DOHH2 (cell line): ENCODE data around the gene MYCT1.

ENCODE experiments used
- H3F3A ChIP-seq: fragments of 200-600 bp; sonication (generic), shearing (Covaris generic); 2 replicates; pipeline ENCODE4 v1.6.0; 2016; ENCODE audit warnings: antibody characterized with exemption, mild to moderate bottlenecking; ENCODE audit not compliant: control insufficient read depth, insufficient read depth
- H3K27ac ChIP-seq: fragments of 200-600 bp; sonication (generic); 2 replicates; pipeline ENCODE4 v1.5.1; 2014; ENCODE audit warnings: low read depth, mild to moderate bottlenecking, low read length, moderate library complexity
- H3K27me3 ChIP-seq: fragments of 200-600 bp; sonication (generic); 2 replicates; pipeline ENCODE4 v1.6.1; 2014; ENCODE audit warnings: mild to moderate bottlenecking, low read length, mixed read lengths; ENCODE audit not compliant: control insufficient read depth
- H3K36me3 ChIP-seq: fragments of 200-600 bp; sonication (generic); 2 replicates; pipeline ENCODE4 v1.6.1; 2014; ENCODE audit warnings: mild to moderate bottlenecking, low read length, moderate library complexity, mixed read lengths; ENCODE audit not compliant: control insufficient read depth
- H3K4me1 ChIP-seq: fragments of 200-600 bp; sonication (generic); 2 replicates; pipeline ENCODE4 v1.6.1; 2014; ENCODE audit warnings: mild to moderate bottlenecking, low read length, mixed read lengths; ENCODE audit not compliant: control insufficient read depth
- H3K4me2 ChIP-seq: fragments of 200-600 bp; sonication (generic); 2 replicates; pipeline ENCODE4 v1.6.0; 2014; ENCODE audit warnings: mild to moderate bottlenecking, low read length, moderate library complexity
- H3K4me3 ChIP-seq: fragments of 200-600 bp; sonication (generic); 2 replicates; pipeline ENCODE4 v1.5.1; 2014; ENCODE audit warnings: mild to moderate bottlenecking, low read length, mixed read lengths
- H3K79me2 ChIP-seq: fragments of 200-600 bp; sonication (generic); 2 replicates; pipeline ENCODE4 v1.6.1; 2014; ENCODE audit warnings: mild to moderate bottlenecking, low read length, mixed read lengths; ENCODE audit not compliant: control insufficient read depth
- H3K9me2 ChIP-seq: fragments of 200-600 bp; sonication (generic); replicated peaks from 2 replicates; pipeline ENCODE4 v1.6.1; 2014; ENCODE audit warnings: mild to moderate bottlenecking, low read length, mixed read lengths; ENCODE audit not compliant: control insufficient read depth
- H3K9me3 ChIP-seq: fragments of 200-600 bp; sonication (generic); 2 replicates; pipeline ENCODE4 v1.6.1; 2014; ENCODE audit warnings: antibody characterized with exemption, low read length, mixed read lengths; ENCODE audit not compliant: control insufficient read depth, insufficient read depth
- H4K20me1 ChIP-seq: fragments of 200-600 bp; sonication (generic); 2 replicates; pipeline ENCODE4 v1.6.0; 2014; ENCODE audit warnings: low read depth, mild to moderate bottlenecking, antibody characterized with exemption, low read length, moderate library complexity; ENCODE audit not compliant: control insufficient read depth, insufficient read depth
- CTCF ChIP-seq: fragments of 200-600 bp; sonication (generic); IDR thresholded peaks from one replicate; pipeline ENCODE4 v1.5.1; 2014; ENCODE audit warnings: antibody characterized with exemption, mild to moderate bottlenecking, low read depth, low read length; ENCODE audit not compliant: poor library complexity, severe bottlenecking
- EZH2phosphoT487 ChIP-seq: fragments of 200-600 bp; sonication (generic); IDR thresholded peaks from 2 replicates; pipeline ENCODE4 v1.6.1; 2017; ENCODE audit warnings: borderline replicate concordance, mild to moderate bottlenecking, antibody characterized with exemption, low read length, moderate library complexity, mixed read lengths

The MYCT1 gene

DNA sequence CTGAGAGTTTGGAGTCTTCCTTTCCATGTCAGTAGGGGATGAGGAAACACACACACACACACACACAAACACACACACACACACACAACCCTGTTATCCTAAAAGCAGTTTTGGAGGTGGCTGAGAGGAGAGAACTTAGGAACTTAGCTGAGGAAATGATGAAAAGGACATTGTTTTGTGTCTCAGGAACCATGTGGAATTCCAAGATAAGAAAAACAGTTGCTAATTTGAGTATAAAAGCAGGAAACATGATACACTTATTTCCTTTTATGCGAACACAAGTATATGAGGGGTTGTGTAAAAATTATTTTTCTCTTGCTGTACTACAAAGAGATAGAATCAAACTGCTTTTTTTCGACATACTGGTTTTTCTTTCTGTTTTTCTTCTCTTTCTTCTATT is at the start of gene MYCT1:
MYCT1 (plus strand) TSS at position 264 of the 400 bp plus-strand sequence; CDS start at position 270, 6 bp downstream.
- Histone ChIP-seq H3K4me2 (no peak within 1 kb of the TSS), H3K27ac (no peak within 1 kb of the TSS), H3K27me3 (peaks cover 19% of the 10 kb centered on the region)

DNA sequence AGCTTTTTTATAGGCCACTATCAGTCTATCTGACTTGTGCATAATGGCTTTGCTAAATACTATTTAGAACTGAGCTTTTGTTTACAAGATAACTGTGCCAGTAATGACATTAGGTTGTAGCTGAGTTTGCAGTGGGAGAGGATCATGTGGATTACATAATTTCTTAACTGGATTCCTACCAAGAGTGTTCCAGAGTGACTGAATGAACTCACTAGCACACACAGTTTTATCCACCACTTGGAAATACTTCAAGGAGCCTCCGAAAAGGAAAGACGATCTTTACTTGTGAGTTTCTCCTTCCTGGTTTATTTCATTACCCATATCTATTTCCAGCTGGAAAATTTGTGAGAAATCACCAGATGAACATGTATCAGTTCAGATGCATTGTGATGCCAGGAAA is 49.6 kb upstream of the MYCT1 start:
- Histone ChIP-seq H3K36me3 (no peaks in the 10 kb centered on the region), H3K27ac (no peak overlapping the region)

More for the DNA sequence above, at the start of gene MYCT1:
- no peak for TF ChIP-seq CTCF
- H3K9me2 ChIP-seq = no peaks in the 10 kb centered on the region
- H4K20me1 ChIP-seq = no peaks in the 10 kb centered on the region
- no peaks in the 10 kb centered on the region for H3K36me3 ChIP-seq
- no peaks in the 10 kb centered on the region for H3K79me2 ChIP-seq
- no peaks in the 10 kb centered on the region for H3F3A ChIP-seq
- no peaks in the 10 kb centered on the region for H3K9me3 ChIP-seq
- H3K4me1 ChIP-seq = no peaks in the 10 kb centered on the region
- H3K4me3 ChIP-seq = no peak within 1 kb of the TSS

GRCh38 chr6:152651986-152652385 is 45.7 kb upstream of the MYCT1 start:
- H3K9me3 ChIP-seq = no peaks in the 10 kb centered on the region
- no peaks in the 10 kb centered on the region for H3K4me1 ChIP-seq
- H3K36me3 ChIP-seq = no peaks in the 10 kb centered on the region
- H3F3A ChIP-seq = no peaks in the 10 kb centered on the region
- H3K9me2 ChIP-seq = no peaks in the 10 kb centered on the region
- H3K27ac ChIP-seq = no peak overlapping the region
- no peaks in the 10 kb centered on the region for H4K20me1 ChIP-seq
- no peak for TF ChIP-seq EZH2phosphoT487
- no peak for TF ChIP-seq CTCF
- H3K4me2 ChIP-seq = no peak overlapping the region
- H3K79me2 ChIP-seq = no peaks in the 10 kb centered on the region
- H3K4me3 ChIP-seq = no peak overlapping the region
- H3K27me3 ChIP-seq = no peaks in the 10 kb centered on the region

More for the DNA sequence above, 49.6 kb upstream of the MYCT1 start:
- no peaks in the 10 kb centered on the region for H3K9me3 ChIP-seq
- no peaks in the 10 kb centered on the region for H3K79me2 ChIP-seq
- H3K4me2 ChIP-seq = no peak overlapping the region
- H3F3A ChIP-seq = no peaks in the 10 kb centered on the region
- H3K4me3 ChIP-seq = no peak overlapping the region
- H3K4me1 ChIP-seq = no peaks in the 10 kb centered on the region
- H3K27me3 ChIP-seq = no peaks in the 10 kb centered on the region
- no peak for TF ChIP-seq CTCF
- TF ChIP-seq EZH2phosphoT487 = no peak
- H3K9me2 ChIP-seq = no peaks in the 10 kb centered on the region
- no peaks in the 10 kb centered on the region for H4K20me1 ChIP-seq

DNA sequence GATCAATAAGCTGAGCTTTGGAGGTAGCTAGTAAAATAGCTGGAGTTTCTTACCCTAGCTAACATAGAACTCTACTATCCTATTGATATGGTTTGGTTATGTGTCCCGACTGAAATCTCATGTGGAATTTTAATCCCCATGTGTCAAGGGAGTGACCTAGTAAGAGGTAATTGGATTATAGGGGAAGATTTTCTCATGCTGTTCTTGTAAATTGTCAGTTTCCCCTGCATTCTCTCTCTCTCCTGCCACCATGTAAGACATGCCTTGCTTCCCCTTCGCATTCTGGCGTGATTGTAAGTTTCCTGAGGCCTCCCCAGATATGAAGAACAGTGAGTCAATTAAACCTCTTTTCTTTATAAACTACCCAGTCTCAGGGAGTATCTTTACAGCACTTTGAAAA is 35.9 kb upstream of the MYCT1 start:
- no peak overlapping the region for H3K27ac ChIP-seq
- H3F3A ChIP-seq = no peaks in the 10 kb centered on the region
- H3K4me3 ChIP-seq = no peak overlapping the region
- no peaks in the 10 kb centered on the region for H3K9me2 ChIP-seq
- no peak for TF ChIP-seq CTCF
- no peaks in the 10 kb centered on the region for H4K20me1 ChIP-seq
- no peaks in the 10 kb centered on the region for H3K4me1 ChIP-seq
- H3K27me3 ChIP-seq = no peaks in the 10 kb centered on the region
- no peaks in the 10 kb centered on the region for H3K9me3 ChIP-seq
- no peak overlapping the region for H3K4me2 ChIP-seq
- no peaks in the 10 kb centered on the region for H3K36me3 ChIP-seq
- H3K79me2 ChIP-seq = no peaks in the 10 kb centered on the region
